Measurements from ENCODE around the gene GRM8.

GRM8 gene

GRCh38 chr7:127230192-127230925 lies 22.4 kb downstream of the GRM8 start:
- no peak for DNase-seq

GRCh38 chr7:127226685-127227374 lies 25.9 kb downstream of the GRM8 start:
- no peak for DNase-seq

GRCh38 chr7:127221731-127222130 lies 31.0 kb downstream of the GRM8 start:
- no peak for DNase-seq

- no peak for DNase-seq
Observed at GRCh38 chr7:127214956-127215718, 37.6 kb downstream of the GRM8 start.

- no peak for DNase-seq
Observed at GRCh38 chr7:127209886-127210285, 42.9 kb downstream of the GRM8 start.

GRCh38 chr7:127208860-127209259 lies 43.9 kb downstream of the GRM8 start:
- no peak for DNase-seq

- DNase-seq, result no peak
Observed at GRCh38 chr7:127208351-127208750, 44.4 kb downstream of the GRM8 start.

- DNase-seq, result no peak
Observed at GRCh38 chr7:127207806-127208205, 44.9 kb downstream of the GRM8 start.

- no peak for DNase-seq
Observed at GRCh38 chr7:127207230-127207629, 45.5 kb downstream of the GRM8 start.

GRCh38 chr7:127194571-127194970 lies 58.2 kb downstream of the GRM8 start:
- DNase-seq, result no peak

- DNase-seq, result no peak
Observed at GRCh38 chr7:127189886-127190285, 62.9 kb downstream of the GRM8 start.

- DNase-seq, result no peak
Observed at GRCh38 chr7:127189074-127189473, 63.7 kb downstream of the GRM8 start.

- DNase-seq, result no peak
Observed at GRCh38 chr7:127187740-127188139, 65.0 kb downstream of the GRM8 start.

- DNase-seq, result no peak
Observed at GRCh38 chr7:127186686-127187085, 66.1 kb downstream of the GRM8 start.

GRCh38 chr7:127177156-127177555 lies 75.6 kb downstream of the GRM8 start:
- no peak for DNase-seq

GRCh38 chr7:127162366-127162765 lies 90.4 kb downstream of the GRM8 start:
- DNase-seq, result no peak

- no peak for DNase-seq
Observed at GRCh38 chr7:127158659-127159058, 94.1 kb downstream of the GRM8 start.

- DNase-seq, result no peak
Observed at GRCh38 chr7:127154958-127155357, 97.8 kb downstream of the GRM8 start.

GRCh38 chr7:127154101-127154500 lies 98.6 kb downstream of the GRM8 start:
- no peak for DNase-seq

- DNase-seq, result peak; percentile 89
Observed at GRCh38 chr7:127153315-127153714, 99.4 kb downstream of the GRM8 start.

GRCh38 chr7:127152423-127152822 lies 100.3 kb downstream of the GRM8 start:
- no peak for DNase-seq

GRCh38 chr7:127151379-127151778 lies 101.4 kb downstream of the GRM8 start:
- DNase-seq, result no peak

- DNase-seq, result no peak
Observed at GRCh38 chr7:127150543-127150942, 102.2 kb downstream of the GRM8 start.

All from MV-4-11 (cell line).